Loucy (cell line): Measurements from ENCODE around the gene SMOC1.

Experiments
- H2AFZ ChIP-seq: fragments of 200-600 bp; sonication (generic); 2 replicates; pipeline ENCODE4 v1.6.0; 2016; ENCODE audit warnings: antibody characterized with exemption, mild to moderate bottlenecking, low read length, moderate library complexity
- H3F3A ChIP-seq: fragments of 200-600 bp; 2 replicates; pipeline ENCODE4 v1.6.0; 2016; ENCODE audit warnings: antibody characterized with exemption, low read depth, mild to moderate bottlenecking
- H3K27me3 ChIP-seq: fragments of 200-600 bp; sonication (generic); 2 replicates; pipeline ENCODE4 v1.6.1; 2014; ENCODE audit warnings: low read length, mild to moderate bottlenecking; ENCODE audit not compliant: insufficient read depth, poor library complexity, severe bottlenecking
- H3K36me3 ChIP-seq: fragments of 200-600 bp; sonication (generic); 2 replicates; pipeline ENCODE4 v1.6.1; 2016; ENCODE audit warnings: low read length; ENCODE audit not compliant: insufficient read depth
- H3K4me1 ChIP-seq: fragments of 200-600 bp; sonication (generic); 2 replicates; pipeline ENCODE4 v1.5.1; 2014; ENCODE audit warnings: low read length, mild to moderate bottlenecking; ENCODE audit not compliant: insufficient read depth, poor library complexity, severe bottlenecking
- H3K4me2 ChIP-seq: fragments of 200-600 bp; sonication (generic); 2 replicates; pipeline ENCODE4 v1.6.0; 2014; ENCODE audit warnings: antibody characterized with exemption, low read length, low read depth, mild to moderate bottlenecking; ENCODE audit not compliant: poor library complexity, severe bottlenecking
- H3K4me3 ChIP-seq: fragments of 200-600 bp; sonication (generic); 2 replicates; pipeline ENCODE4 v1.5.1; 2014; ENCODE audit warnings: low read length, mild to moderate bottlenecking, mixed read lengths; ENCODE audit not compliant: poor library complexity, severe bottlenecking
- H3K79me2 ChIP-seq: fragments of 200-600 bp; sonication (generic); 2 replicates; pipeline ENCODE4 v1.6.1; 2014; ENCODE audit warnings: low read length; ENCODE audit not compliant: insufficient read depth
- H3K9ac ChIP-seq: fragments of 200-600 bp; sonication (generic); 2 replicates; pipeline ENCODE4 v1.6.0; 2014; ENCODE audit warnings: mild to moderate bottlenecking, low read depth, low read length, moderate library complexity; ENCODE audit not compliant: poor library complexity, severe bottlenecking
- H3K9me2 ChIP-seq: fragments of 200-600 bp; sonication (generic); replicated peaks from 2 replicates; pipeline ENCODE4 v1.6.1; 2016; ENCODE audit warnings: low read depth, low read length, mixed read lengths
- H3K9me3 ChIP-seq: fragments of 200-600 bp; sonication (generic); 2 replicates; pipeline ENCODE4 v1.6.1; 2014; ENCODE audit warnings: mild to moderate bottlenecking, antibody characterized with exemption, low read length, low read depth; ENCODE audit not compliant: insufficient read depth
- H4K20me1 ChIP-seq: fragments of 200-600 bp; sonication (generic); 2 replicates; pipeline ENCODE4 v1.6.0; 2014; ENCODE audit warnings: antibody characterized with exemption, low read length, mild to moderate bottlenecking; ENCODE audit not compliant: insufficient read depth, poor library complexity, severe bottlenecking
- EZH2phosphoT487 ChIP-seq: fragments of 200-600 bp; IDR thresholded peaks from 2 replicates; pipeline ENCODE4 v1.6.1; 2018; ENCODE audit warnings: antibody characterized with exemption, mild to moderate bottlenecking, moderate library complexity, borderline replicate concordance
- TF ChIP-seq, protein P1 (sequence below): fragments of 200-600 bp; sonication (generic); conservative IDR thresholded peaks from 2 replicates; pipeline ENCODE4 v1.5.1; 2014; ENCODE audit warnings: mild to moderate bottlenecking, antibody characterized with exemption, low read length

Gene SMOC1

DNA sequence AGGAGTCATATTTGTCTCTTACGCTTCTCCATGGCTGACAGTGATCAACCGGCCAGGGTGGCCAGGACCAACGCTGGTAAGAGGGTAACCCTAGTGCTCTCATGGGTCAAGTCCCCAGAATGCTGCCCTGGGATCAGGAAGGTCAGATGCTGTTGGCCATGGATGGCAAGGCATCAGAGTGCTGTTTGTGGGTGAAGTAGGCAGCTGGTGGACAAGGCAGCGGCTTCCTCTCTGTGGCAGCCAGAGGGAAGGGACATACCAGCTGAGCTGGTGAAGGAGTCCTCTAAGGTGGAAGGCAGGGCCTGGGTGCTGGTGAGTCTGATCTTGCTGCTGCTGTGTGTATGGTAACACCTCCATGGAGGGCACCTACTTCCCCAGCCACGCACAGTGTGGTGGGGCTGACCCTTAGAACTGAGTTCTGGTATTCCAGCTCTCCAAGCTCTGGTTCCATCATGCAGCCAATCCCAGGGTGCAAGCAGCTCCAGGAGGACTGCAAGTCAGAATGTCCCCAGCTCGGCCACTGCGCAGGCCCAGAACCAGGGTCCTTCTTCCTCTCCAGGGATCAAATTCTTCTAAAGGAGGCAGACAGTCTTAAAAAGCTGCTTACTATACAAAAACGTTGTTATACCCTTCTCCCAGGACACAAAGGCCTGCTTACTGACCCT, 13.4 kb upstream of the SMOC1 start:
- Histone ChIP-seq H3K9me3 (no peaks in the 10 kb centered on the region), H3K4me2 (no peak overlapping the region), H3K4me3 (no peak overlapping the region), H3K79me2 (no peaks in the 10 kb centered on the region), H3K9ac (no peak overlapping the region), H4K20me1 (no peaks in the 10 kb centered on the region), H3K27me3 (no peaks in the 10 kb centered on the region), H3F3A (no peaks in the 10 kb centered on the region), H2AFZ (no peak overlapping the region), H3K36me3 (no peaks in the 10 kb centered on the region), H3K4me1 (no peaks in the 10 kb centered on the region), H3K9me2 (no peaks in the 10 kb centered on the region; the same call in 1 of the 2 replicates)
- TF ChIP-seq, protein P1, sequence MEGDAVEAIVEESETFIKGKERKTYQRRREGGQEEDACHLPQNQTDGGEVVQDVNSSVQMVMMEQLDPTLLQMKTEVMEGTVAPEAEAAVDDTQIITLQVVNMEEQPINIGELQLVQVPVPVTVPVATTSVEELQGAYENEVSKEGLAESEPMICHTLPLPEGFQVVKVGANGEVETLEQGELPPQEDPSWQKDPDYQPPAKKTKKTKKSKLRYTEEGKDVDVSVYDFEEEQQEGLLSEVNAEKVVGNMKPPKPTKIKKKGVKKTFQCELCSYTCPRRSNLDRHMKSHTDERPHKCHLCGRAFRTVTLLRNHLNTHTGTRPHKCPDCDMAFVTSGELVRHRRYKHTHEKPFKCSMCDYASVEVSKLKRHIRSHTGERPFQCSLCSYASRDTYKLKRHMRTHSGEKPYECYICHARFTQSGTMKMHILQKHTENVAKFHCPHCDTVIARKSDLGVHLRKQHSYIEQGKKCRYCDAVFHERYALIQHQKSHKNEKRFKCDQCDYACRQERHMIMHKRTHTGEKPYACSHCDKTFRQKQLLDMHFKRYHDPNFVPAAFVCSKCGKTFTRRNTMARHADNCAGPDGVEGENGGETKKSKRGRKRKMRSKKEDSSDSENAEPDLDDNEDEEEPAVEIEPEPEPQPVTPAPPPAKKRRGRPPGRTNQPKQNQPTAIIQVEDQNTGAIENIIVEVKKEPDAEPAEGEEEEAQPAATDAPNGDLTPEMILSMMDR = no peak
- TF ChIP-seq EZH2phosphoT487 = no peak

DNA sequence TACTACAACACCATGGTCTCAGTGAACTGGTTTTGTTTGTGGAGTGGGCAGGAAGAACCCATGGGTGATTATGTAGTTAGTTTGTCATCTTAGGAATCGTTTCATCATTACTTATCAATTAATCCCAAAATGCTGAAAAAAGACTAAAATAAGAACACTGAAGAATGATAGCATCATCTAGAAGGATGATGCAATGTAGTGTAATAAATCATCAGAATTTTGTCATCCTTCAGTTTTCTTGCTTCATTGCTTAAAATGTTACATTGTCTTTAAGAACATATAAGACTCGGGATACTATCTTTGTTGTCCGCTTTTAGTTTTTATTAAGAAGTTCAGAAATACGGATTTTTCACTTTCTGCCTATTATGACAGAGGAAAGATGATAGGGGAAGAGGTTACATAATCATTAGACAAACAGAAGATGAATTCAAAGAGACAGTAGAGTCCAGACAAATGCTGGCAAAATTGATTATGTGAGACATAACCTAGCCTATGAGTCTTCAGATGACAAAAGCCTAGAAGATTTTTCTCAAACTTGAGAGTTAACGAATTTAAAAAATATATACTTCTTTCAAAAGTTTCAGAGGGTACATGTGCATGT, 10.8 kb upstream of the SMOC1 start:
- H3F3A ChIP-seq = no peaks in the 10 kb centered on the region
- no peaks in the 10 kb centered on the region for H4K20me1 ChIP-seq
- H3K9me2 ChIP-seq = no peaks in the 10 kb centered on the region; the same call in 1 of the 2 replicates
- H3K4me1 ChIP-seq = no peaks in the 10 kb centered on the region
- no peak overlapping the region for H3K4me3 ChIP-seq
- no peak overlapping the region for H2AFZ ChIP-seq
- H3K79me2 ChIP-seq = no peaks in the 10 kb centered on the region
- TF ChIP-seq, protein P1 = no peak
- TF ChIP-seq EZH2phosphoT487 = no peak
- H3K36me3 ChIP-seq = no peaks in the 10 kb centered on the region
- no peak overlapping the region for H3K4me2 ChIP-seq
- no peaks in the 10 kb centered on the region for H3K27me3 ChIP-seq
- no peaks in the 10 kb centered on the region for H3K9me3 ChIP-seq
- no peak overlapping the region for H3K9ac ChIP-seq

DNA sequence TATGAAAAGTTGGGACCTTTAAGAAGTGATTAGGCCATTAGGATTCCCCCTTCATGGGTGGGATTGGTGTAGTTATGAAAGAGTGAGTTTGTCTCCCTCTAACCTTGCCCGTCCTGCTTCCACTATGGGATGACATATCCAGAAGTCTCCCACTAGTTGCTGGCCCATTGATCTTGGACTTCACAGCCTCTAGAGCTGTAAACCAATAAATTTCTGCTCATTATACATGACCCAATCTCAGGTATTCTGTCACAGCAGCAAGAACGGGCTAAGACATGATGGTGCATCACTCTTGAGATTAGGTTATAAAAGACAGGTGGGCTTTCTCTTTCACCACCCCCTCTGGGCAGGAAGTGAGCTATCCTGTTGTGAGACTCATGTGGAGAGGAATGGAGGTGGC, 8.6 kb upstream of the SMOC1 start:
- no peak overlapping the region for H3K9ac ChIP-seq
- H3F3A ChIP-seq = no peaks in the 10 kb centered on the region
- no peaks in the 10 kb centered on the region for H3K27me3 ChIP-seq

More for the DNA sequence above, 8.6 kb upstream of the SMOC1 start:
- no peaks in the 10 kb centered on the region for H3K9me3 ChIP-seq
- no peaks in the 10 kb centered on the region; the same call in 1 of the 2 replicates for H3K9me2 ChIP-seq
- no peaks in the 10 kb centered on the region for H3K4me1 ChIP-seq
- no peak overlapping the region for H3K4me2 ChIP-seq
- TF ChIP-seq EZH2phosphoT487 = no peak
- TF ChIP-seq, protein P1 = no peak
- no peak overlapping the region for H2AFZ ChIP-seq
- no peak overlapping the region for H3K4me3 ChIP-seq
- no peaks in the 10 kb centered on the region for H3K79me2 ChIP-seq
- no peaks in the 10 kb centered on the region for H3K36me3 ChIP-seq
- no peaks in the 10 kb centered on the region for H4K20me1 ChIP-seq
